Lower lobe of right lung (tissue), 2 donors: ENCODE data around the gene TERT. TPM values are rescaled to one million over a fixed set of nuclear protein-coding genes. Genes with fewer than 3 reads are reported as not detected.

Experiments
- ATAC-seq, 2 donors: fragments of 200-7000 bp; cut with Tn5 transposase; one replicate each; pipeline ENCODE4 v1.9.1; 2020 to 2022; ENCODE audit warnings: mild to moderate bottlenecking in 2 of 2, moderate library complexity in 2 of 2
- DNase-seq: peaks from one replicate; pipeline ENCODE4 v3.0.0-alpha.2; 2020
- H3K27ac ChIP-seq: fragments of 200-600 bp; one replicate; pipeline ENCODE4 v1.8.0; 2022
- H3K27me3 ChIP-seq: fragments of 200-600 bp; one replicate; pipeline ENCODE4 v1.8.0; 2022; ENCODE audit warnings: low read depth
- H3K36me3 ChIP-seq: fragments of 200-600 bp; one replicate; pipeline ENCODE4 v1.8.0; 2022; ENCODE audit warnings: mild to moderate bottlenecking
- H3K4me1 ChIP-seq: fragments of 200-600 bp; one replicate; pipeline ENCODE4 v1.8.0; 2022
- H3K4me3 ChIP-seq: fragments of 200-600 bp; one replicate; pipeline ENCODE4 v1.8.0; 2022; ENCODE audit warnings: mild to moderate bottlenecking
- H3K9me3 ChIP-seq: fragments of 200-600 bp; one replicate; pipeline ENCODE4 v1.8.0; 2022
- CTCF ChIP-seq: fragments of 200-600 bp; IDR thresholded peaks from one replicate; pipeline ENCODE4 v1.8.0; 2022; ENCODE audit warnings: antibody characterized with exemption, mild to moderate bottlenecking
- intact Hi-C: fragments of 100-400 bp; cut with DNase I; formaldehyde crosslinking; loops from one replicate; pipeline ENCODE4 v1.11.0; 2022
- total RNA-seq: library from RNA; stranded (reverse); fragmentation: NEBNext Ultra II Directional; extraction: Animal tissue kit (Norgen Biotek cat#: 25700); gene quantifications from one replicate; pipeline ENCODE4 v1.2.1, GENCODE V29; 2021
- donor health status: DM: no; HTN: yes; CAD: no; lungs with severe emphysema.

Gene TERT
- total RNA-seq, 1 donor from 2014 or later, result not detected

GRCh38 chr5:1252681-1253080 is 42.2 kb downstream of the TERT start:
- H3K9me3 ChIP-seq, result no peaks in the 10 kb centered on the region
- no peaks in the 10 kb centered on the region for H3K36me3 ChIP-seq
- no peak for TF ChIP-seq CTCF
- H3K27me3 ChIP-seq, result peaks cover 9% of the 10 kb centered on the region
- H3K4me3 ChIP-seq, result no peak overlapping the region
- intact Hi-C loops, result no loop called here
- no peak overlapping the region for H3K27ac ChIP-seq
- H3K4me1 ChIP-seq, result no peaks in the 10 kb centered on the region
- no peak for ATAC-seq
- no peak for DNase-seq

- Histone ChIP-seq H3K27ac (no peak overlapping the region), H3K4me1 (no peaks in the 10 kb centered on the region), H3K4me3 (no peak overlapping the region), H3K36me3 (no peaks in the 10 kb centered on the region), H3K9me3 (no peaks in the 10 kb centered on the region), H3K27me3 (peaks cover 15% of the 10 kb centered on the region)
- ATAC-seq, result no peak
- no peak for DNase-seq
- intact Hi-C loops, result no loop called here
- no peak for TF ChIP-seq CTCF
These were observed 42.9 kb downstream of the TERT start for GRCh38 chr5:1251678-1252580.

GRCh38 chr5:1249366-1250280 is 45.2 kb downstream of the TERT start:
- no peak overlapping the region for H3K4me3 ChIP-seq
- no peaks in the 10 kb centered on the region for H3K4me1 ChIP-seq
- no peak for ATAC-seq
- no peaks in the 10 kb centered on the region for H3K9me3 ChIP-seq
- intact Hi-C loops, result no loop called here
- H3K27me3 ChIP-seq, result peaks cover 36% of the 10 kb centered on the region
- no peak for DNase-seq
- H3K27ac ChIP-seq, result no peak overlapping the region
- no peaks in the 10 kb centered on the region for H3K36me3 ChIP-seq
- TF ChIP-seq CTCF, result no peak

GRCh38 chr5:1247811-1248210 is 47.1 kb downstream of the TERT start:
- DNase-seq (no peak), ATAC-seq (no peak)
- H3K27me3 ChIP-seq, result peaks cover 47% of the 10 kb centered on the region
- no peak overlapping the region for H3K27ac ChIP-seq
- no peaks in the 10 kb centered on the region for H3K36me3 ChIP-seq
- no peaks in the 10 kb centered on the region for H3K4me1 ChIP-seq
- H3K9me3 ChIP-seq, result no peaks in the 10 kb centered on the region
- intact Hi-C loops, result no loop called here
- no peak for TF ChIP-seq CTCF
- no peak overlapping the region for H3K4me3 ChIP-seq

- Histone ChIP-seq H3K9me3 (no peaks in the 10 kb centered on the region), H3K4me3 (no peak overlapping the region), H3K27ac (no peak overlapping the region), H3K4me1 (no peaks in the 10 kb centered on the region), H3K36me3 (no peaks in the 10 kb centered on the region), H3K27me3 (peaks cover 50% of the 10 kb centered on the region)
- peak; percentile 34 to 39 for ATAC-seq
- no peak for TF ChIP-seq CTCF
- no peak for DNase-seq
- intact Hi-C loops, result no loop called here
These were observed 48.0 kb downstream of the TERT start for GRCh38 chr5:1246711-1247431.
